SU-DHL-6 (cell line): Measurements from ENCODE around the gene UEVLD.

Source experiments
- H2AFZ ChIP-seq: fragments of 200-600 bp; sonication (generic); 2 replicates; pipeline ENCODE4 v1.6.1; 2014; ENCODE audit warnings: low read depth, mild to moderate bottlenecking, moderate library complexity, mixed read lengths, antibody characterized with exemption, low read length; ENCODE audit not compliant: severe bottlenecking
- H3F3A ChIP-seq: fragments of 200-600 bp; shearing (Covaris generic); 2 replicates; pipeline ENCODE4 v1.6.0; 2016; ENCODE audit warnings: antibody characterized with exemption, mild to moderate bottlenecking; ENCODE audit not compliant: insufficient read depth
- H3K27ac ChIP-seq: fragments of 200-600 bp; sonication (generic); 2 replicates; pipeline ENCODE4 v1.5.1; 2016; ENCODE audit warnings: low read depth, mild to moderate bottlenecking, low read length, moderate library complexity, mixed read lengths
- H3K27me3 ChIP-seq: fragments of 200-600 bp; sonication (generic), shearing (Covaris generic); 2 replicates; pipeline ENCODE4 v1.6.0; 2014; ENCODE audit warnings: mild to moderate bottlenecking, low read length
- H3K36me3 ChIP-seq: fragments of 200-600 bp; sonication (generic); 2 replicates; pipeline ENCODE4 v1.6.1; 2014; ENCODE audit warnings: mild to moderate bottlenecking, low read length, mixed read lengths
- H3K4me2 ChIP-seq: fragments of 300-600, 200-600 bp; shearing (Covaris generic), sonication (generic); 2 replicates; pipeline ENCODE4 v1.6.0; 2014; ENCODE audit warnings: low read length, low read depth, mild to moderate bottlenecking; ENCODE audit not compliant: poor library complexity, severe bottlenecking
- H3K4me3 ChIP-seq: fragments of 200-600 bp; sonication (generic); 2 replicates; pipeline ENCODE4 v1.5.1; 2014; ENCODE audit warnings: antibody characterized with exemption, low read length, mild to moderate bottlenecking, mixed read lengths; ENCODE audit not compliant: insufficient read depth, poor library complexity, severe bottlenecking
- H3K79me2 ChIP-seq: fragments of 200-600 bp; sonication (generic); 2 replicates; pipeline ENCODE4 v1.6.1; 2014; ENCODE audit warnings: mild to moderate bottlenecking, low read length, moderate library complexity; ENCODE audit not compliant: insufficient read depth
- H3K9ac ChIP-seq: fragments of 200-600 bp; sonication (generic); 2 replicates; pipeline ENCODE4 v1.7.0; 2014; ENCODE audit warnings: mild to moderate bottlenecking, low read length
- H3K9me2 ChIP-seq: fragments of 200-600 bp; sonication (generic); replicated peaks from 2 replicates; pipeline ENCODE4 v1.6.1; 2014; ENCODE audit warnings: low read length; ENCODE audit not compliant: insufficient read depth
- H3K9me3 ChIP-seq: fragments of 200-600 bp; sonication (generic); 2 replicates; pipeline ENCODE4 v1.6.1; 2014; ENCODE audit warnings: low read length, mixed read lengths; ENCODE audit not compliant: insufficient read depth
- H4K20me1 ChIP-seq: fragments of 200-600 bp; sonication (generic); 2 replicates; pipeline ENCODE4 v1.6.1; 2014; ENCODE audit warnings: low read depth, mild to moderate bottlenecking, antibody characterized with exemption, low read length, moderate library complexity, mixed read lengths
- CTCF ChIP-seq: fragments of 200-600 bp; sonication (generic); IDR thresholded peaks from one replicate; pipeline ENCODE4 v1.5.1; 2017; ENCODE audit warnings: antibody characterized with exemption, mild to moderate bottlenecking, low read length, moderate library complexity; ENCODE audit not compliant: insufficient read depth, poor library complexity, severe bottlenecking
- EZH2phosphoT487 ChIP-seq: fragments of 200-600 bp; sonication (generic), shearing (Covaris generic); conservative IDR thresholded peaks from 2 replicates; pipeline ENCODE4 v1.6.1; 2018; ENCODE audit warnings: mild to moderate bottlenecking, antibody characterized with exemption, low read length, moderate library complexity, mixed read lengths

The UEVLD gene

GRCh38 chr11:18632841-18633240 is 44.3 kb upstream of the UEVLD start:
- peak overlapping the region; percentile 87 for H3K9ac ChIP-seq
- peak overlapping the region; percentile 97 for H3K4me2 ChIP-seq
- no peaks in the 10 kb centered on the region for H4K20me1 ChIP-seq
- H3K79me2 ChIP-seq, result peaks cover 62% of the 10 kb centered on the region
- H3K27me3 ChIP-seq, result no peaks in the 10 kb centered on the region
- H3K4me3 ChIP-seq, result peak overlapping the region; percentile 97
- H3K9me2 ChIP-seq, result no peaks in the 10 kb centered on the region
- no peak overlapping the region for H3K27ac ChIP-seq
- H3F3A ChIP-seq, result peaks cover 8% of the 10 kb centered on the region; the same call in 1 of the 2 replicates
- H3K9me3 ChIP-seq, result no peaks in the 10 kb centered on the region
- TF ChIP-seq CTCF, result no peak
- TF ChIP-seq EZH2phosphoT487, result no peak
- no peaks in the 10 kb centered on the region for H3K36me3 ChIP-seq
- no peak overlapping the region for H2AFZ ChIP-seq

DNA sequence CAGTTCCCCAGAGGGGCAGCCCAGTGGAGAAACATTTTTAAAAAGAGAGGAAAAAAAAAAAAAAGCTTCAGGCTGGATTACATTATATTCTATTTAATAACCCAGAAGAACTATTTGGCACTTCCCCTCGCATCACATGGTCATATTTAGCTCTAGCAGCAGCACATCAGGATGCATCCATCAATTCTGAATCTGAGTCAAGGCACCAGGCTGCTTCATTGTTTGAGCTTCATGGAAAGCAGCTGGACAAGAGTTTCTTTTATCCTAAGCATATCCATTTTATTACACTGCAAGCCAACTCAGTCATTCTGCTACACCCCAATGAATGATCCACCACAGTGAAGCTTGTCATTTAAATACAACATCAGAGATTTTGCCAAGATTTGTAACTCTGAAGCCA is 35.6 kb upstream of the UEVLD start:
- H3F3A ChIP-seq, result no peaks in the 10 kb centered on the region
- H3K4me3 ChIP-seq, result no peak overlapping the region
- H3K27me3 ChIP-seq, result no peaks in the 10 kb centered on the region
- H3K4me2 ChIP-seq, result no peak overlapping the region
- no peak overlapping the region for H2AFZ ChIP-seq
- H3K36me3 ChIP-seq, result no peaks in the 10 kb centered on the region
- H3K27ac ChIP-seq, result no peak overlapping the region
- H3K9ac ChIP-seq, result no peak overlapping the region
- no peaks in the 10 kb centered on the region for H3K9me3 ChIP-seq
- peaks cover 95% of the 10 kb centered on the region for H3K79me2 ChIP-seq
- no peaks in the 10 kb centered on the region for H3K9me2 ChIP-seq
- TF ChIP-seq EZH2phosphoT487, result no peak
- no peak for TF ChIP-seq CTCF
- H4K20me1 ChIP-seq, result no peaks in the 10 kb centered on the region

- TF ChIP-seq CTCF (no peak), EZH2phosphoT487 (no peak)
- no peaks in the 10 kb centered on the region for H3K9me3 ChIP-seq
- no peaks in the 10 kb centered on the region for H4K20me1 ChIP-seq
Measured at GRCh38 chr11:18623707-18624106, 35.2 kb upstream of the UEVLD start.

More at GRCh38 chr11:18623707-18624106, 35.2 kb upstream of the UEVLD start:
- no peaks in the 10 kb centered on the region for H3F3A ChIP-seq
- H3K9ac ChIP-seq, result no peak overlapping the region
- H3K27me3 ChIP-seq, result no peaks in the 10 kb centered on the region
- no peak overlapping the region for H3K27ac ChIP-seq
- no peak overlapping the region for H2AFZ ChIP-seq
- peaks cover 95% of the 10 kb centered on the region for H3K79me2 ChIP-seq
- H3K4me2 ChIP-seq, result no peak overlapping the region
- no peak overlapping the region for H3K4me3 ChIP-seq
- H3K36me3 ChIP-seq, result no peaks in the 10 kb centered on the region
- no peaks in the 10 kb centered on the region for H3K9me2 ChIP-seq
